Natural killer cell (primary cell): ENCODE measurements around the gene CCDC138. TPM values are rescaled to one million over a fixed set of nuclear protein-coding genes. Genes with fewer than 3 reads are reported as not detected.

Experiments
- ATAC-seq, 3 donors: fragments of 150-1000 bp in 2 of 3; fragments of 200-7000 bp in 1 of 3; cut with Tn5 transposase; 1 replicate in 1 of 3; 2 replicates in 2 of 3; pipeline ENCODE4 v1.10.0; 2021; ENCODE audit warnings: mild to moderate bottlenecking in 2 of 3, moderate library complexity in 2 of 3
- DNase-seq, 2 donors: peaks; one replicate each; pipeline versions ENCODE4 v3.0.0 to v3.0.0-alpha.2; 2013 to 2021; ENCODE audit warnings: mixed read lengths in 1 of 2
- H3K27ac ChIP-seq: one replicate; pipeline ENCODE4 v1.5.1; 2013; ENCODE audit warnings: mild to moderate bottlenecking, low read length
- H3K27me3 ChIP-seq: one replicate; pipeline ENCODE4 v1.6.1; 2013; ENCODE audit warnings: low read length; ENCODE audit not compliant: control insufficient read depth, insufficient read depth
- H3K36me3 ChIP-seq: one replicate; pipeline ENCODE4 v1.6.1; 2013; ENCODE audit warnings: low read length; ENCODE audit not compliant: control insufficient read depth, insufficient read depth
- H3K4me1 ChIP-seq: one replicate; pipeline ENCODE4 v1.6.1; 2013; ENCODE audit warnings: low read length; ENCODE audit not compliant: control insufficient read depth, insufficient read depth
- H3K4me3 ChIP-seq: one replicate; pipeline ENCODE4 v1.5.1; 2013; ENCODE audit warnings: low read length
- H3K9me3 ChIP-seq: one replicate; pipeline ENCODE4 v1.6.1; 2013; ENCODE audit warnings: low read length; ENCODE audit not compliant: control insufficient read depth, insufficient read depth
- H3K27ac Mint-ChIP-seq, 2 donors: one replicate each; pipeline ENCODE4 v1.8.0; 2022; ENCODE audit warnings: mild to moderate bottlenecking in 2 of 2, mixed read lengths in 2 of 2, moderate library complexity in 1 of 2
- H3K27me3 Mint-ChIP-seq, 2 donors: one replicate each; pipeline ENCODE4 v1.8.0; 2022; ENCODE audit warnings: low read depth in 2 of 2, mixed read lengths in 2 of 2
- H3K36me3 Mint-ChIP-seq: one replicate; pipeline ENCODE4 v1.8.0; 2022; ENCODE audit warnings: mixed read lengths
- H3K4me1 Mint-ChIP-seq, 2 donors: one replicate each; pipeline ENCODE4 v1.8.0; 2022; ENCODE audit warnings: mixed read lengths in 2 of 2
- H3K4me3 Mint-ChIP-seq: one replicate; pipeline ENCODE4 v1.8.0; 2022; ENCODE audit warnings: mild to moderate bottlenecking, moderate library complexity, mixed read lengths
- H3K9me3 Mint-ChIP-seq, 2 donors: one replicate each; pipeline ENCODE4 v1.8.0; 2022; ENCODE audit warnings: mixed read lengths in 2 of 2
- WGBS: methylation state at CpG from one replicate; pipeline ENCODE4 v1.1.7; 2013; ENCODE audit warnings: missing lambda C conversion rate; ENCODE audit not compliant: insufficient coverage; 5-methylcytosine and 5-hydroxymethylcytosine counted together
- intact Hi-C: fragments of 100-400 bp; cut with micrococcal nuclease; formaldehyde crosslinking; loops from one replicate; pipeline ENCODE4 v1.14.2; 2022
- total RNA-seq, 4 donors: library from RNA; stranded (reverse); fragments of 120-200 nt in 1 of 4; gene quantifications; one replicate each; pipeline versions ENCODE4 v1.2.3 to v1.2.4, GENCODE V29; 2013 to 2022
- TF ChIP-seq, protein P1 (sequence below): fragments of 200-600 bp; IDR thresholded peaks from one replicate; pipeline ENCODE4 v1.8.0; 2022; ENCODE audit warnings: antibody characterized with exemption

Gene CCDC138
- total RNA-seq, 3 donors from 2014 or later (not counting 1 experiment from before 2014, with no cell fraction given), result 3.8 to 9.3 (median 5.6) TPM

DNA sequence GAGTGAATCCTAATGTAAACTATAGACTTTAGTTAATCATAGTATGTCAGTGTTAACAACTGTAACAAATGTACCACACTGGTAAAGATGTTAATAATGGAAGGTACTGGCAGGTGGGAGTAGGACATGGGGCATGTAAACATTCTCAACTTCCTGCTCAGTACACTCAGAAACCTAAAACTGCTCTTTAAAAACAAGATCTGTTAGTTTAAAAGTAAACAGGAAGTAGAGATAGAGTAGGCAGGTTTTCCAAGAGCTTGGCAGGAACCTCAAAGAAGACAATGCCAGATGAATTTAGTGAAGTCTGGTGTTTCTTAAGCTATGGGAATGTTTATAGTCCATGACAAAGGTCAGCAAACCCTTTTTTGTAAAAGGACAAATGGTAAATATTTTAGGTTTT lies 46.6 kb downstream of the CCDC138 start:
- Histone ChIP-seq H3K4me3 (no peak overlapping the region), H3K9me3 (no peaks in the 10 kb centered on the region), H3K36me3 (no peaks in the 10 kb centered on the region), H3K27me3 (no peaks in the 10 kb centered on the region), H3K27ac (no peak overlapping the region), H3K4me1 (no peaks in the 10 kb centered on the region)
- Mint-ChIP-seq H3K4me3 (no peak overlapping the region), H3K9me3 (peaks cover 2% of the 10 kb centered on the region in 2 donors), H3K27me3 (no peaks in the 10 kb centered on the region), H3K27ac (peak overlapping the region in 1 of 2 donors; percentile 29), H3K36me3 (no peaks in the 10 kb centered on the region), H3K4me1 (peaks cover 9% of the 10 kb centered on the region in 2 donors)
- ATAC-seq, result no peak
- TF ChIP-seq, protein P1, sequence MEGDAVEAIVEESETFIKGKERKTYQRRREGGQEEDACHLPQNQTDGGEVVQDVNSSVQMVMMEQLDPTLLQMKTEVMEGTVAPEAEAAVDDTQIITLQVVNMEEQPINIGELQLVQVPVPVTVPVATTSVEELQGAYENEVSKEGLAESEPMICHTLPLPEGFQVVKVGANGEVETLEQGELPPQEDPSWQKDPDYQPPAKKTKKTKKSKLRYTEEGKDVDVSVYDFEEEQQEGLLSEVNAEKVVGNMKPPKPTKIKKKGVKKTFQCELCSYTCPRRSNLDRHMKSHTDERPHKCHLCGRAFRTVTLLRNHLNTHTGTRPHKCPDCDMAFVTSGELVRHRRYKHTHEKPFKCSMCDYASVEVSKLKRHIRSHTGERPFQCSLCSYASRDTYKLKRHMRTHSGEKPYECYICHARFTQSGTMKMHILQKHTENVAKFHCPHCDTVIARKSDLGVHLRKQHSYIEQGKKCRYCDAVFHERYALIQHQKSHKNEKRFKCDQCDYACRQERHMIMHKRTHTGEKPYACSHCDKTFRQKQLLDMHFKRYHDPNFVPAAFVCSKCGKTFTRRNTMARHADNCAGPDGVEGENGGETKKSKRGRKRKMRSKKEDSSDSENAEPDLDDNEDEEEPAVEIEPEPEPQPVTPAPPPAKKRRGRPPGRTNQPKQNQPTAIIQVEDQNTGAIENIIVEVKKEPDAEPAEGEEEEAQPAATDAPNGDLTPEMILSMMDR, result no peak
- intact Hi-C loops, result no loop called here
- DNase-seq, result no peak

DNA sequence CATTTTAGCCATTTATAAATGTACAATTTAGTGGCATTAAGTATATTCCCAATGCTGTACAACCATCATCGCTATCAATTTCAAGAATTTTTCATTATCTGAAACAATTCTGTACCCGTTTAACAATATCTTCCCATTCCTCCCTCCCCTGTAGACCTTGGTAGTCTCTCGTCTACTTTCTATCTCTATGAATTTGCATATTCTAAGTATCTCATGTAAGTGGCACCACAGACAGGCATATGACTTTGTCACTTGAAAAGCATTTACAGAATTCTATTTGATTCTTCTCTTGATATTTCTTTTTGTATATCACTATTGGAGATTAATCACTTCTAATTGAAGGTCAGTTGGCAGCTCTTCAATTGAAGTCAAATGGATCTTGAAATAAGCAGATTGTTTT lies 48.0 kb downstream of the CCDC138 start:
- 90% methylated on average over 3 of the region's 3 CpGs for WGBS
- DNase-seq, result no peak

DNA sequence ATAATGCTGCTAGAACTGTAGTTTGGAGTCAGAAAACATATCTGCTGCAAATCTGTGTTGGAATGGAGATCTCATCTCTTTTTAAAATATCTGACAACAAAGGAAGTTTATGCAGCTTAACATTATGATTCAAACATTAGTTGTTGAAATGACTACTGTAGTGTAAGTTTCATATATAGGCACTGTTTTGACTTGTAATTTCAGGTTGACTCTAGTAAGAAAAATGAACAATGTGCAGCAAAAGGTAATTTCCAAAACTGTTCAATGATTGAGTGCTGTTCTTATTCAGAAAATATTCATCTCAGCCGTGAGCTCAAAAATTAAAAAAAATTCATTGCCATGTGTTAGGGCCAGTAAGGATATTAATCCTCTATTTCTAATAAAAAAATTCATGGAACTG lies 48.5 kb downstream of the CCDC138 start:
- Mint-ChIP-seq H3K27ac (no peak overlapping the region), H3K9me3 (peaks cover 2% of the 10 kb centered on the region in 2 donors), H3K4me3 (no peak overlapping the region), H3K36me3 (peaks cover 6% of the 10 kb centered on the region), H3K4me1 (peaks cover 9% of the 10 kb centered on the region in 2 donors), H3K27me3 (no peaks in the 10 kb centered on the region)
- ATAC-seq (no peak), DNase-seq (no peak)
- H3K27me3 ChIP-seq, result no peaks in the 10 kb centered on the region
- H3K27ac ChIP-seq, result no peak overlapping the region
- no peaks in the 10 kb centered on the region for H3K4me1 ChIP-seq
- H3K9me3 ChIP-seq, result no peaks in the 10 kb centered on the region
- no peak overlapping the region for H3K4me3 ChIP-seq
- WGBS, result no CpG with 5 or more reads among the region's 1 CpG
- no peaks in the 10 kb centered on the region for H3K36me3 ChIP-seq
- intact Hi-C loops, result no loop called here
- TF ChIP-seq, protein P1, result no peak

More for the DNA sequence above, 48.0 kb downstream of the CCDC138 start:
- H3K36me3 Mint-ChIP-seq, result peaks cover 2% of the 10 kb centered on the region
- H3K27ac Mint-ChIP-seq, result no peak overlapping the region
- TF ChIP-seq, protein P1, result no peak
- H3K27me3 Mint-ChIP-seq, result no peaks in the 10 kb centered on the region
- H3K9me3 Mint-ChIP-seq, result peaks cover 2% of the 10 kb centered on the region in 2 donors
- no peaks in the 10 kb centered on the region for H3K9me3 ChIP-seq
- no peaks in the 10 kb centered on the region for H3K36me3 ChIP-seq
- intact Hi-C loops, result no loop called here
- H3K4me3 Mint-ChIP-seq, result no peak overlapping the region
- H3K4me1 ChIP-seq, result no peaks in the 10 kb centered on the region
- no peak overlapping the region for H3K4me3 ChIP-seq
- no peak overlapping the region for H3K27ac ChIP-seq
- peaks cover 9% of the 10 kb centered on the region in 2 donors for H3K4me1 Mint-ChIP-seq
- H3K27me3 ChIP-seq, result no peaks in the 10 kb centered on the region
- no peak for ATAC-seq

DNA sequence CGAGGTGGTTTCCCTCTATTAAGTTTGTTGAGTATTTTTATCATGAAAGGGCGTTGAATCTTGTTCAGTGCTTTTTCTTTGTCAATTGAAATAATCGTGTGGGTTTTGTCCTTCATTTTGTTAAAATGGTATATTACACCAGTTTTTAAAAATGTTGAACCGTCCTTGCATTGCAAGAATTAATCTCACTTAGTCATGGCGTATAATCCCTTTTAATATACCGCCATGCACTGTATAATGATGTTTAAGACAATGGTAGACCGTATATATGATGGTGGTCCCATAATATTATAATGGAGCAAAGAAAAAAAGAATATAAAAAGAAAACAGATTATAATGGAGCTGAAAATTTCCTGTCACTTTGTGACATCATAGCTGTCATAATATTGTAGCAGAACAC lies 50.6 kb downstream of the CCDC138 start:
- Histone ChIP-seq H3K9me3 (no peaks in the 10 kb centered on the region), H3K36me3 (no peaks in the 10 kb centered on the region), H3K27ac (no peak overlapping the region), H3K4me3 (no peak overlapping the region), H3K27me3 (no peaks in the 10 kb centered on the region), H3K4me1 (no peaks in the 10 kb centered on the region)
- peaks cover 27% of the 10 kb centered on the region for H3K36me3 Mint-ChIP-seq
- WGBS, result 100% methylated on average over 6 of the region's 7 CpGs
- H3K9me3 Mint-ChIP-seq, result peaks cover 2 to 4% of the 10 kb centered on the region in 2 donors
- TF ChIP-seq, protein P1, result no peak
- intact Hi-C loops, result no loop called here
- no peak for ATAC-seq
- DNase-seq, result no peak
- H3K27ac Mint-ChIP-seq, result no peak overlapping the region
- peaks cover 9% of the 10 kb centered on the region in 2 donors for H3K4me1 Mint-ChIP-seq
- H3K4me3 Mint-ChIP-seq, result no peak overlapping the region
- H3K27me3 Mint-ChIP-seq, result no peaks in the 10 kb centered on the region
